H1 (cell line): ENCODE measurements around the gene SELENBP1. TPM values are rescaled to one million over a fixed set of nuclear protein-coding genes. Genes with fewer than 3 reads are reported as not detected.

Source experiments
- CBX5 ChIP-seq: fragments of 300-800, 300-1000 bp; sonication (generic); IDR thresholded peaks from 2 replicates; pipeline ENCODE4 v1.7.1; 2016; ENCODE audit warnings: antibody characterized with exemption, low read length, low read depth
- JUN ChIP-seq: IDR thresholded peaks from 2 replicates; pipeline ENCODE4 v1.6.1; 2011; ENCODE audit warnings: low read depth, mild to moderate bottlenecking, improper control_type of control experiment, low read length
- KDM4A ChIP-seq: IDR thresholded peaks from one replicate; pipeline ENCODE4 v1.7.1; 2012; ENCODE audit warnings: low read depth, mild to moderate bottlenecking, moderate library complexity, low read length, inconsistent platforms; ENCODE audit not compliant: severe bottlenecking
- POLR2A ChIP-seq, 2 experiments: IDR thresholded peaks; 1 replicate in 1 of 2; 2 replicates in 1 of 2; pipeline ENCODE4 v1.6.1; 2011; ENCODE audit warnings: low read depth in 2 of 2, low read length in 2 of 2, mild to moderate bottlenecking in 2 of 2; ENCODE audit errors: control extremely low read depth in 1 of 2
- POLR2AphosphoS5 ChIP-seq: IDR thresholded peaks from 2 replicates; pipeline ENCODE4 v1.6.1; 2011; ENCODE audit warnings: low read depth, low read length
- RXRA ChIP-seq: IDR thresholded peaks from 2 replicates; pipeline ENCODE4 v1.6.1; 2011; ENCODE audit warnings: low read depth, mild to moderate bottlenecking, low read length, moderate library complexity; ENCODE audit not compliant: insufficient read depth
- SIN3A ChIP-seq, 2 experiments: IDR thresholded peaks in 1 of 2; conservative IDR thresholded peaks in 1 of 2; 2 replicates each; pipeline ENCODE4 v1.6.1; 2011 to 2012; ENCODE audit warnings: low read length in 2 of 2, improper control_type of control experiment in 1 of 2, low read depth in 1 of 2, mild to moderate bottlenecking in 1 of 2
- SP1 ChIP-seq: IDR thresholded peaks from 2 replicates; pipeline ENCODE4 v1.6.1; 2011; ENCODE audit warnings: low read depth, low read length
- SP4 ChIP-seq: IDR thresholded peaks from 2 replicates; pipeline ENCODE4 v1.6.1; 2012; ENCODE audit warnings: low read length, inconsistent platforms
- TAF7 ChIP-seq: optimal IDR thresholded peaks from 2 replicates; pipeline ENCODE3; 2011; ENCODE audit warnings: low read depth, mild to moderate bottlenecking, inconsistent platforms, low read length, moderate library complexity, borderline replicate concordance
- YY1 ChIP-seq: IDR thresholded peaks from 2 replicates; pipeline ENCODE4 v1.6.1; 2011; ENCODE audit warnings: low read depth, mild to moderate bottlenecking, low read length
- ZNF274 ChIP-seq: IDR thresholded peaks from 2 replicates; pipeline ENCODE4 v1.7.0; 2012; ENCODE audit warnings: low read length, borderline replicate concordance; ENCODE audit errors: extremely low read depth
- polyA plus RNA-seq, 7 experiments: library from polyadenylated mRNA; depleted of rRNA in 3 of 7; stranded (reverse) in 5 of 7; unstranded in 2 of 7; fragments of >200 nt in 5 of 7; fragments of 200-250 nt in 2 of 7; gene quantifications; 1 replicate in 5 of 7; 2 replicates in 1 of 7; 4 replicates in 1 of 7; pipeline versions ENCODE4 v1.2.1 to v1.2.3, GENCODE V29; 2011 to 2013; ENCODE audit warnings: missing spikeins in 2 of 7, mixed read lengths in 2 of 7
- total RNA-seq: library from RNA; stranded (reverse); fragmentation: NEBNext Ultra II Directional; extraction: Animal tissue kit (Norgen Biotek cat#: 25700); gene quantifications from 2 replicates; pipeline ENCODE4 v1.2.1, GENCODE V29; 2021

SELENBP1 gene
- total and polyA plus RNA-seq, 2 of the 8 experiments (the other 6 are each of a cell fraction or from before 2014, with no cell fraction given): 20.0 to 32.4 TPM

DNA sequence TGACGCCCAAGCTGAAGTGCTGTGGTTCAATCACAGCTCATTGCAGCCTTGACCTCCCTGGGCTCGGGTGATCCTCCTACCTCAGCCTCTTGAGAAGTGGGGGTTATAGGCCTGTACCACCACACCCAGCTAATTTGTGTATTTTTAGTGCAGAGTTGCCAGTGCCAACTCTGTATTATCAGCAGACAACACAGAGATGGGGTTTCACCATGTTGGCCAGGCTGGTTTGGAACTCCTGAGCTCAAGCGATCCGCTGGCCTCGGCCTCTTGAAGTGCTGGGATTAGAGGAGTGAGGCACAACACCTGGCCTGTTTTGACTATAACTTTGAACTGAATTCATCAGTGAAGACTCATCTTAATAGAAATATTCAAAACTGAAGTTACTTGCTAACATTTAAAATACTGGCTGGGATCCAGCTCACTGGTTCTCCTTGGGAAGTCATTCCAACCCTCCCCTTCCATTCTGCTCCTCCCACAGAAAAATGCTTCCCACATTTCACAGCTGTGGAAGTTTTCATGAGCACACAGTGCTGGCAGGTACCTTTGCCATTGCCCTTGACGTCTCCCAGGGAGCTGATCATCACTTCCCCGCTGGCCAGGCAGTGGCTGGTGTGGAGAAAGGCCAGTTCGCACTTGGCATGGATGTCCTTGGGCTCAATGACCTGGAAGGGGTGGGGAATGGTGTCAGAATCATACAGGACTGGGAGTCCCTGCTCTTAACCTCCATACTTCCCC lies 4.7 kb downstream of the SELENBP1 start (continued):
- TF ChIP-seq TAF7 (no peak), POLR2AphosphoS5 (no peak), KDM4A (no peak), SP1 (no peak), SIN3A (conservative IDR thresholded peaks at IDR 0.05 in 1 of 2, IDR thresholded peaks at IDR 0.05 in 1 of 2; ENCODE audit: low read depth in 1 of 2, low read length in 2 of 2) (no peak), YY1 (no peak), POLR2A (IDR thresholded peaks at IDR 0.05; ENCODE audit: control extremely low read depth in 1 of 2, low read depth in 2 of 2, low read length in 2 of 2) (no peak), RXRA (no peak), CBX5 (no peak), JUN (no peak), ZNF274 (no peak), SP4 (no peak)
- TF ChIP-seq, all 59 proteins: peak for 0
